Measurements from ENCODE around the gene CEP104.

GRCh38 chr1:3905953-3906671 is 49.1 kb upstream of the CEP104 start:
- no peak for TF ChIP-seq CTCF (conservative IDR thresholded peaks at IDR 0.05; ENCODE audit: low read depth, low read length)
- no peak for TF ChIP-seq EZH2 (IDR thresholded peaks at IDR 0.05; ENCODE audit: borderline replicate concordance, low read depth, low read length, poor library complexity, severe bottlenecking)
